ENCODE results near the gene OR4M1.
"Not testable (repeated sequence)": the region's sequence is repeated elsewhere in the genome, so short reads cannot be mapped to it uniquely, and the experiment has no call there.

Gene OR4M1

GRCh38 chr14:19773204-19773603, at the start of gene OR4M1:
Gene OR4M1, plus strand, starts transcription at chr14:19773504. Its CDS starts 6,819 bp downstream, at chr14:19780323.
- DNase-seq (ENCODE audit: low spot score): not testable (repeated sequence)

- no peak for DNase-seq (ENCODE audit: low spot score)
Measured at GRCh38 chr14:19729359-19729758, 43.9 kb upstream of the OR4M1 start.

GRCh38 chr14:19729763-19730162, 43.5 kb upstream of the OR4M1 start:
- no peak for DNase-seq (ENCODE audit: low spot score)

GRCh38 chr14:19733893-19734292, 39.4 kb upstream of the OR4M1 start:
- DNase-seq (ENCODE audit: low spot score): not testable (repeated sequence)

- no peak for DNase-seq (ENCODE audit: low spot score)
Measured at GRCh38 chr14:19743256-19743655, 30.0 kb upstream of the OR4M1 start, which contains the start of gene OR4Q3. Gene OR4Q3, plus strand, starts transcription at chr14:19743571.

- not testable (repeated sequence) for DNase-seq (ENCODE audit: low spot score)
Measured at GRCh38 chr14:19752316-19752715, 21.0 kb upstream of the OR4M1 start.

- no peak for DNase-seq (ENCODE audit: low spot score)
Measured at GRCh38 chr14:19754172-19754571, 19.1 kb upstream of the OR4M1 start.

GRCh38 chr14:19771491-19771890, 1.8 kb upstream of the OR4M1 start:
- DNase-seq (ENCODE audit: low spot score): not testable (repeated sequence)

- no peak for DNase-seq (ENCODE audit: low spot score)
Measured at GRCh38 chr14:19771895-19772430, 1.3 kb upstream of the OR4M1 start.

GRCh38 chr14:19772454-19772853, 850 bp upstream of the OR4M1 start:
- not testable (repeated sequence) for DNase-seq (ENCODE audit: low spot score)

GRCh38 chr14:19775587-19775986, 2.3 kb downstream of the OR4M1 start:
- DNase-seq (ENCODE audit: low spot score): no peak

GRCh38 chr14:19785848-19786247, 12.5 kb downstream of the OR4M1 start:
- DNase-seq (ENCODE audit: low spot score): not testable (repeated sequence)

GRCh38 chr14:19787318-19787717, 14.0 kb downstream of the OR4M1 start:
- not testable (repeated sequence) for DNase-seq (ENCODE audit: low spot score)

- DNase-seq (ENCODE audit: low spot score): not testable (repeated sequence)
Measured at GRCh38 chr14:19788150-19788549, 14.8 kb downstream of the OR4M1 start.

- DNase-seq (ENCODE audit: low spot score): not testable (repeated sequence)
Measured at GRCh38 chr14:19796520-19797108, 23.3 kb downstream of the OR4M1 start.

GRCh38 chr14:19799880-19800279, 26.6 kb downstream of the OR4M1 start:
- no peak for DNase-seq (ENCODE audit: low spot score)

GRCh38 chr14:19800282-19801117, 27.2 kb downstream of the OR4M1 start:
- DNase-seq (ENCODE audit: low spot score): no peak

GRCh38 chr14:19801118-19801464, 27.8 kb downstream of the OR4M1 start:
- DNase-seq (ENCODE audit: low spot score): no peak

GRCh38 chr14:19803470-19803869, 30.2 kb downstream of the OR4M1 start, which contains the start of gene OR4N2:
Gene OR4N2, plus strand, starts transcription at chr14:19803770. Its CDS starts 23,679 bp downstream, at chr14:19827449.
- not testable (repeated sequence) for DNase-seq (ENCODE audit: low spot score)

GRCh38 chr14:19813171-19813920, 40.0 kb downstream of the OR4M1 start:
- not testable (repeated sequence) for DNase-seq (ENCODE audit: low spot score)

- DNase-seq (ENCODE audit: low spot score): not testable (repeated sequence)
Measured at GRCh38 chr14:19819879-19820278, 46.6 kb downstream of the OR4M1 start.

- DNase-seq (ENCODE audit: low spot score): not testable (repeated sequence)
Measured at GRCh38 chr14:19821016-19821415, 47.7 kb downstream of the OR4M1 start.
